T-helper 9 cell (primary cell): ENCODE results near the gene RIF1.

ENCODE experiments used
- DNase-seq: peaks from one replicate; pipeline ENCODE4 v3.0.0-alpha.2; 2020

The RIF1 gene

GRCh38 chr2:151522556-151522955, 112.9 kb downstream of the RIF1 start:
- no peak for DNase-seq

GRCh38 chr2:151523850-151524249, 114.1 kb downstream of the RIF1 start:
- no peak for DNase-seq

DNA sequence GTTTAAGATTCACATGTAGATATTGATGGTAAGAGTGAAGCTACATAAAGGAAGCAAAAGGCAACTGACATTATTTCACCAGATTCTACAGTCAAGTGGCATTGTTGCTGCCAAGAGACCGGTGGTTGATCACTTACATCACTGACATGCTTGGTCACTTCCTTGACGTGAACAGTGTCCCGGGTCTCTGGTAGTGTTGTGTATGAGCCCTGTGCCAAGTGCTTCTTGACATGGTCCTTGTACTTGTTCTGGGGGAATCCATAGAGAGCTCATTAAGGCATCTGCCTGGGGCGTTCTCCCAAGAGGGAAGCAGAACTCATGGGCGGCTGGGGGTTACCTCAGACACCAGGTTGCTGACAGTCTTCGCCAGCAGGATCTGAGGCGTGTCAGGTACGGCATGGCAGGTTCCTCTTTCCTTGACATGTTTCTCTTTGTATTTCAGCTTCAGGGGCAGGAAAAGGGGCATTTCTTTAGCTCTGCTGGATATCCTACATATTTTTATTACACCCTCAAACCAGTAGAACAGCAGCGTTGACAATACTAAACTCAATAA, 116.2 kb downstream of the RIF1 start:
- DNase-seq: no peak

DNA sequence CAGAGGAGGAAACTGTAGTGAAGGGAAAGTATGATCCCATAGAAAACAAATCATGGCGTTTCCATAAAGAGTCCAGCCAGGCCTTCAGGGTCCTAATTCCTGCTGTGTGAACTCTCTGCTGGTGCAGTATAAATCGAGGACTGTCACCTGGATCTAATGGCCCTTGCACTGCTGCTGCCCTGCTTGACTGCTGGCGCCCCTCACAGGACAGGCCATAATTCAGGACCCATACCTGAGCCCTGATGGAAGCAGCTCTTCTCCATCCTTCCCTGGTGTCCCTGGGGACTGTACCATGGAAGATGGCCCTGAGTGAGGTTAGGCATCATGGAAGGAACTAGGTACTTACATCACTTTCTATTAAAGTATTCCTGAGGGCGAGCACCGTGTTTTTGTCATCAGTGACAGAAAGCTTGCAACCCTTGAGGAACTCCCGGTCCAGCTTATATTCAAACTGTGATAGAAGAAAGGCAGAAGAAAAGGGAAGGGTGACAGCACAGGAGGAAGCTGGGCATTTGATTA, 116.9 kb downstream of the RIF1 start:
- no peak for DNase-seq
